Adipose tissue (tissue), 3 donors: ENCODE data around the gene VWA8. TPM values are rescaled to one million over a fixed set of nuclear protein-coding genes. Genes with fewer than 3 reads are reported as not detected.
"Not testable (repeated sequence)": the region's sequence is repeated elsewhere in the genome, so short reads cannot be mapped to it uniquely, and the experiment has no call there.

Experiments used
- H3K27ac ChIP-seq: one replicate; pipeline ENCODE4 v1.5.1; 2013; ENCODE audit warnings: low read depth, low read length
- WGBS, 3 donors: extraction: QIAGEN DNeasy Blood & Tissue Kit; methylation state at CpG; one replicate each; pipeline ENCODE4 v1.1.7; 2013; 5-methylcytosine and 5-hydroxymethylcytosine counted together
- polyA plus RNA-seq, 3 donors: library from polyadenylated mRNA; stranded (reverse); fragments of 200-250 nt; gene quantifications; one replicate each; pipeline ENCODE4 v1.2.3, GENCODE V29; 2013
- donor health status: healthy with polysubstance abuse.
- donor health status: Bipolar disorder and iron deficiency.
- donor health status: healthy.

VWA8 gene
- polyA plus RNA-seq, 3 donors: 4.5 to 7.7 (median 5.1) TPM

DNA sequence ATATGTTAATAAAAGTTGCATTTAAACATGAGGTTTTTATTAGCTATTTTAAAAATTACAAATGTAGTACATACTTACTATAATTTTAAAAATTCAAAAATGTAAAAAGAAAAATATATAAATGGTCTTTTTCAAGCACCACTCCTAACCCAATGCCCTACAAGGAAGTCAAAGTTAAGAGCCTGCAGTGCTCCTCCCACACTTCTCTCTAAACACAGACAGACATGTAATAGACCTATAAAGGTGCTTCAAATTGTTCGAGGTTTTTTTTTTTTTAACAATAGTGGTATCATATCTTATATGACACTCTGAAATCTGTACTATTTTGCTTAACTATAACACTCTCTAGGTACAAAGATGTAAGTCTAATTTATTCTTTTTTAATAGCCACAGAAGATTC is 25.4 kb downstream of the VWA8 start:
- WGBS, 3 donors: 77 to 89% (median 79%) methylated on average over 1 of the region's 1 CpG
- H3K27ac ChIP-seq: no peak overlapping the region

DNA sequence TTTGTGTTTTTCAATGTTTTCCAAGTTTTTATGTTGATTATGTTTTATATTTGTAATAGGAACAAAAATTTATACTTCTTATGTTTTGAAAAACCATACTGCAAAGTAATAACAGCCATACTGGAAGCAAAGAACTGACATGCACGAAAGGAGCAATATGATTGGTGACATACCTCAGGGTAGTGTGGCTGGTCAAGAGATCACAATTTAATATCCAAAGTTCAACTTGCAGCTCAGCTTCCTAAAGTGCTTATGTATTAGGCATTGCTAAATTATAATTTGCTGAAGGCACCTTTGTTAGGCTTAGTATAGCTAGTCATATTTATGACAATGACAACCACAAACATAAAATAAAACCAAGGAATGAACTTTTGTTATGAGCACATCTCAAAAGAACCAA is 25.9 kb downstream of the VWA8 start:
- no peak overlapping the region for H3K27ac ChIP-seq

DNA sequence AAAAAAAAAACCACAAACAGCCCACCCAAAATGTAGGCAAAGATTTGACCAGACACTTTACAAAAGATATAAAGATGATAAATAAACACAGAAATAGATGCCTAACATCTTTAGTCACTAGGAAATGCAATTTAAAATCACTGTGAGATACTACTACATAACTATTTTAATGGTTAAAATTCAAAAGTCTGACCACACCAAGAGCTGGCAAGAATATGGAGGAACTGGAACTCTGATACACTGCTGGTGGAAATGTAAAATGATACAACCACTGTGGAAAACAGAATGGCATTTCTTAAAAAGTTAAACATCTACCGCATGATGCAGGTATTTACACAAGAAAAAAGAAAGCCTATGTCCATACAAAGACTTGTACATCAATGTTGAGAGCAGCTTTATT is 26.8 kb downstream of the VWA8 start:
- WGBS, 3 donors: 97 to 100% (median 100%) methylated on average over 1 of the region's 1 CpG
- H3K27ac ChIP-seq: no peak overlapping the region

More for the DNA sequence above, 25.9 kb downstream of the VWA8 start:
- 97 to 100% (median 99%) methylated on average over 1 of the region's 1 CpG for WGBS, 3 donors

DNA sequence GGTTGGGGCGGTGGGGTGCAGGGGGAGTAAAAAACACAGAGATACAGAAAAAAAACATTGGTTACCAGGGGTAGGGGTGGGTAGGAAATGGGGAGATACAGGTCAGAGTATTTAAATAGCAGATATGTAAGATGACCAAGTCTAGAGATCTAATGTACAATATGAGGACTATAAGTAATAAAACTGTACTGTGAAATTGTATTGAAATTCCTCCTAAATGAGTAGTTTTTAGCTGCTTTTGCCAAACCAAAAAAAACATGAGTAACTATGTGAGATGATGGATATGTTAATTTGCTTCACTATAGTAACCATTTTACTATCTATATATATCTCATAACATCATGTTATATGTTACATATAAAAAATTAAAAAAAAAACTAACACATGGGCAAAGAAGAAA is 29.6 kb downstream of the VWA8 start:
- 90 to 100% (median 93%) methylated on average over 1 of the region's 1 CpG for WGBS, 3 donors
- H3K27ac ChIP-seq: no peak overlapping the region

DNA sequence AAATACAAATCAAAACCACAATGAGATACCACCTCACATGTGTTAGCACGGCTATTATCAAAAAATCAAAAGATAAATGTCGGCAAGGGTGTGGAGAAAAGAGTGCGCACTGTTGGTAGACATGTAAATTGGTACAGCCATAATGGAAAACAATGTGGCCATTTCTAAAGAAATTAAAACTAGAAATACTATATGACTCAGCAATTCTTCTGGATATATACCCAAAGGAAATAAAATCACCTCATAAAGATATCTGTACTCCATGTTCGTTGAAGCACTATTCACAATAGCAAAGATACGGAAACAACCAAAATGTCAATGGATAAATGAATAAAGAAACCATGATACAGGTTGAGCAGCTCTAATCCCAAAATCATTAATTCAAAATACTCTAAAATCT is 30.8 kb downstream of the VWA8 start:
- 94 to 98% (median 96%) methylated on average over 5 of the region's 5 CpGs for WGBS, 3 donors
- H3K27ac ChIP-seq: no peak overlapping the region

DNA sequence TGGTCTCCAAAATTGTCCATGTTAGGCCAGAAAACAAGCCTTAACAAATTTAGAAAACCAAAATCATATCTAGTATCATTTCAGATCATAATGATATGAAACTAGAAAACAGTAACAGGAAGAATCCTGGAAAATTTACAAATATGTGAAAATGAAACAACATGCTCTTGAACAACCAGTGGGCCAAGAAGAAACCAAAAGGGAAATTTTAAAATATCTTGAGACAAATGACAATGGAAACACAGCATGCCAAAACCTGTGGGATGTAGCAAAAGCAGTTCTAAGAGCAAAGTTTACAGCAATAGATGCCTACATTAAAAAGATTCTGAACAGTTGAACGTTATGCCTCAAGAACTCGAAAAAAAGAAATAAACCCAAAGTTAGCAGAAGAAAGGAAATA is 32.6 kb downstream of the VWA8 start:
- 47 to 98% (median 49%) methylated on average over 2 of the region's 2 CpGs for WGBS, 3 donors
- no peak overlapping the region for H3K27ac ChIP-seq

DNA sequence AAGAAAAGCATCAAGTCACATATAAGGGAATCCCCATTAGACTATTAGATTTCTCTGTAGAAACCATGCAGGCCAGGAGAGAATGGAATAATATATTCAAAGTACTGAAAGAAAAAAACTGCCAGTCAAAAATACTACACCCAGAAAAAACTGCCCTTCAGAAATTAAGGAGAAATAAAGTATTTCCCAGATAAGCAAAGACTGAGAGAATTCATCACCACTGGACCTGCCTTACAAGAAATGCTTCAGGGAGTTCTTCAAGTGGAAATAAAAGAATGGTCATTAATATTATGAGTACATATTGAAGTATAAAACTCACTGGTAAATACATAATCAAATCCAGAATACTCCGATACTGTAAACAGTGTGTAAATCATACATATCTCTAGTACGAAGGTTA is 35.9 kb downstream of the VWA8 start:
- WGBS, 3 donors: 96 to 99% (median 99%) methylated on average over 2 of the region's 2 CpGs
- no peak overlapping the region for H3K27ac ChIP-seq

DNA sequence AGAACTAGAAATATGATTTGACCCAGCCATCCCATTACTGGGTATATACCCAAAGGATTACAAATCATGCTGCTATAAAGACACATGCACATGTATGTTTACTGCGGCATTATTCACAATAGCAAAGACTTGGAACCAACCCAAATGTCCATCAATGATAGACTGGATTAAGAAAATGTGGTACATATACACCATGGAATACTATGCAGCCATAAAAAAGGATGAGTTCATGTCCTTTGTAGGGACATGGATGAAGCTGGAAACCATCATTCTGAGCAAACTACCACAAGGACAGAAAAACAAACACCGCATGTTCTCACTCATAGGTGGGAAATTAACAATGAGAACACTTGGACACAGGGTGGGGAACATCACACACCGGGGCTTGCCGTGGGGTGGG is 38.0 kb downstream of the VWA8 start:
- H3K27ac ChIP-seq: not testable (repeated sequence)
- 96 to 99% (median 98%) methylated on average over 3 to 4 of the region's 4 CpGs for WGBS, 3 donors

DNA sequence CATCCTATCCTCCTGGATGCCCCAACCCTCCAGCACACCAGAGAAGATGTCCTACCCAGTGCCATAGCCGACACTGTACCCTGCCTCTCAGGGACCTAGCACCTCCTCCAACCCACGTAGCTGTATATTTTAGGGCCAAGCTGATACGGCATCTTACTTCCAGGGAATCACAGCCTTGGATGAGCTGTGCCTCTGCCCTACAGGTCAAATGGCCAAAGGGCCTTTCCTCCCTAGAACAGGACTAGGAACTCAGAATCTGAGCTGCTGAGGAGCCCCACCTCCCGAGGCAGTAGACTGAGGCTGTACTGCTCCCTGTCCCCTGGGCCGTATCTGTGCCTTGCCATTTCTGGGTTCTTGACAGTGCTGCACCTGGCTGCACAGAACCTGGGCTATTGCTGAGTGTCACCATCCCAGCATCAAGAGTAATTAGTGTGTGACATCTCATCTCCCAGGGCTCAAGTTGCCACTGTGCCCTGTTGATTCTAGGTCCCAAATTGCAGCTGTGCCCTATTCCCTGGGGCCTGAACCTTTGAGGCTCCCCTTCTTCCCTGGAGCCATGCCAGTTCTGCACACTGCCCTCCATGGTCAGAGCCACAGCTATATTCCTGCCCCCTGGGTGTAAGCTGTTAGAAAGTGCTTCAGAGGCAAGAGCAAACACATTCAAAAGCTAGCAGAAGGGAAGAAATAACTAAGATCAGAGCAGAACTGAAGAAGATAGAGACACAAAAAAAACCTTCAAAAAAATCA is 41.0 kb downstream of the VWA8 start:
- no peak overlapping the region for H3K27ac ChIP-seq
- WGBS, 3 donors: 75 to 95% (median 92%) methylated on average over 5 of the region's 5 CpGs

DNA sequence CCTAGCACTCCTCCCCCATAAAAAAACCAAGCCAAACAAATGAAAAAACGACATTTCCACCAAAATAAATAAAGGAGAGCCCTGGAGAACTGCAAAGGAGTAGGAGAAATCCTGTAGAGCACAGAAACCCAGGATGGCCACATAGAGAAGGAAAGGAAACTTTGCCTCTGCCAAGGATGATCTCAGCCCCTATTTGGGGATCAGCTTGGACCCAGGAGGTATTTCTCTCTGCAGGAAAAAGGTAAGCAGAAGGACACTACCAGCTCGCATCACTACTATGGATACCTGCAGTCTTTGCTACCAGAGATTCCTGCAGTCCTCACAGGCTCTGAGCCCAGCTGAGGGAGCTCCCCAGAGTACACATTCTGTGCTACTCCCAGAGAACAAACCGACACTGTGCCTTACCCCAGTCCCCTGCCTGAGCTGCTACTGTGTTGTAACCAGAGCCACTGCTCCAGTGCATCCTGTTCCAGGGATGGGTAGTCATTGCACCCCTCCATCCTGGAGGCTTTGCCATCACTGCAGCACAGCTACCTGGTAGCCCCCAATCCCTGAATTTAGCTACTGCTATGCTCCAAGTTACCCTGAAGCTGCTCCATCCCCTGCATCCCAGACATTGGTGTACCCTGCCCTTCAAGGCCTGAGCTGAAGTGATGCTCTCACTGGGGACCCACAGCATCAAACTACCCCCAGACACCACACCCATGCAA is 41.7 kb downstream of the VWA8 start:
- 48 to 61% (median 52%) methylated on average over 3 of the region's 3 CpGs for WGBS, 3 donors
- H3K27ac ChIP-seq: no peak overlapping the region

DNA sequence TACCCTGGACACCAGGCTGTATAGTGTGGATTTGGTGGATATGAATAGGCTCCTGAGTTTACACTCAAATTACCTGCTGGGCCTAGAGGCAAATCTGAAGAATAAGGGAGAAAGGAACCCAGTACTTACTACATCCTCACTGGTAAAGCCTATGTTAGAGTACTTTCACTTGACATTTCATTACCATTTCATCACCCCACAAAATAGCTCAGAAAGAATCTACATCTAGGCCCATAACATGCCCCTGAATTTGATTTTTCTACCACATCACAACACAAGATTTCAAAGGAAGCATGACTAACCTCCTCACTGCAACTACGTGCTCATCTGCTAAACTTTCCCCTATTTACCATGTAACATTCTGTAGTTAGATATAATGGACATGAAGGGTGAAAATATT is 43.3 kb downstream of the VWA8 start:
- no peak overlapping the region for H3K27ac ChIP-seq
- WGBS, 3 donors: 64 to 100% (median 70%) methylated on average over 1 of the region's 1 CpG

DNA sequence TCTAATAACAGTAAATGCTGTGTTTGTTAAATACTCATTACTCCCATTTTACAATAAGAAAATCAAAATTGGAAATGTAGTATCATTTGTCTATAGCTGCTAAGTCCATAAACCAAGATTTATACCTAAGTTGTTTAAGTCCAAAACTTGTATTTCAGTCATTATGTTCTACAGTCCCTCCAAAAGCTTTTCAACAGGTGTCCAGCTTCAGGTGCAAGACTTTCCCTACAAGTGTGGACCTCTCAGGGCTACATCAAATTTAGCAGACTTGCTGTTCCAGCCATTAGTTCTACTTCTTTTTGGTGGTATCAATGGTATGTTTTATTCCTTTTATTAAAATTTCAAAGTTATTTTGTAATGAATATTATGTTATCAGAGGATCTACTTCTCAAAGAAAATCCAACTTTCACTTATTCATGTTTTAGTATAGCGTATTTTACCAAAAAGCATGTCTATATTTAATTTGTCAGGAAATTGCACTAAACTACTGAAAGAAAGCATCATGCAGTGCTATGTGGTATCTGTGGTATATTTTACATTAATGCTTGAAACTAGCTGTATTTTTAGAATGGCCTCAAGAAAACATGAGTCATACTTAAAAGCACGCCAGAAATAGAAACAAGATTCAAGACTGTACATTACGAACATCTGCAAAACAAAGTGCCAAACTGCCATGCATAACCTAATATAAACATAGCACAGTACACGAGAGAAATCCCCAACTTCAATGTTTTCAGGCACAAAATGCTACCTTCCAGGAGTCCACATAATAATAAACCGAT is 44.5 kb downstream of the VWA8 start:
- H3K27ac ChIP-seq: no peak overlapping the region
- WGBS, 3 donors: 37 to 62% (median 46%) methylated on average over 5 of the region's 5 CpGs

DNA sequence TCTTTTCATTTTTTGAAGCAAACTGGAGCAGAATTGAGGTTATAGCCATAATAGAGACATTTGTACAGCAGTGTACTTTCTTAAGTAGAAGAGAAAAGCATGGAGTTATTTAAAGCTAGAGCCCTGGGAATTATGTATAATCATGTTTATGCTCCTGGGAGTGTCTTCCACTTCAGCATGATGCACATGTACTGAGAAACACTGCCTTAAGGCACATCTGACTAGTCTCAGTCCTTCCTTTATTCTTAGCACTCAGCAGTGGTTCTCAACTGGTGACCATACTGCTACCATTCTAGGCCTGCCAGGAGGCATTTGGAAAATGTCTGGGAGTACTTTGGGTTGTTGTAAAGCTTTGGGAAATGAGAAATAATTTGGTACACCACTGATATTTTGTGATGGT is 45.8 kb downstream of the VWA8 start:
- no peak overlapping the region for H3K27ac ChIP-seq

DNA sequence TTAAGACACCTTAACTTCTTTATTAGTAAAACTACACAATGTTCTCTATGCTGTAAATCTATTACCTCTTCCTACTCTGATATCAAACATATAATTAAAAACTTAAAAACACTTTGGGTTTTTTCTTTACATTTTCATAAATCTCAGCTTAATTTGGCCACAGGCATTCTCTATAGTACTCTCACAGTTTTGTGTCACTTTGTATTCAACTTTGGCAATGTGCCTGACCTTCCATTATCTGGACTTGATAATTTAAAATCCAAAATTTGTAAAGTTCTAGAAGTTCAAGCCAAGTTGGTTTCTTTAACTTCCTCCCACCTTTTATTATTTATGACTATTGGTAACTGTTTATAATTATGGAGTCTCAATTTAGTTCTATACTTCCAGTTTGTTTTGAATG is 46.4 kb downstream of the VWA8 start:
- no peak overlapping the region for H3K27ac ChIP-seq

DNA sequence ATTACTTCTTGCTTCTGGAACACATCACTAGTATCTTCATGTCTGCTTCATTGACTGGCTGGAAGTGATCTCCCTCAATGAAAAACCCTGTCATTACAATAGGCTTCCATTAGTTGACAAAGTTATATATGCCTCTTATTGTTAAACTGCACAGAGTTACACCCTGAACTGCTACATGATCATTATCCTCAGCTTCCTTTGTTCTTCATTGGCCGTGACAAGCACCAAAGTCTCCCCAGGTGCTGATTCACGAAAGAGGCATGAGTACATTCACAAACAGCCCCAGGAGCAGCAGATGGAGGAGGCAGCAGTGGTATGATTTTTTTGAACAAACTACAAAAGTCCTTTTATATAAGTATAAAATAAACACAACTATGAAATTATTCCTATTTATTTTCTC is 51.4 kb downstream of the VWA8 start:
- no peak overlapping the region for H3K27ac ChIP-seq
- WGBS, 3 donors: 88 to 97% (median 92%) methylated on average over 2 of the region's 2 CpGs

DNA sequence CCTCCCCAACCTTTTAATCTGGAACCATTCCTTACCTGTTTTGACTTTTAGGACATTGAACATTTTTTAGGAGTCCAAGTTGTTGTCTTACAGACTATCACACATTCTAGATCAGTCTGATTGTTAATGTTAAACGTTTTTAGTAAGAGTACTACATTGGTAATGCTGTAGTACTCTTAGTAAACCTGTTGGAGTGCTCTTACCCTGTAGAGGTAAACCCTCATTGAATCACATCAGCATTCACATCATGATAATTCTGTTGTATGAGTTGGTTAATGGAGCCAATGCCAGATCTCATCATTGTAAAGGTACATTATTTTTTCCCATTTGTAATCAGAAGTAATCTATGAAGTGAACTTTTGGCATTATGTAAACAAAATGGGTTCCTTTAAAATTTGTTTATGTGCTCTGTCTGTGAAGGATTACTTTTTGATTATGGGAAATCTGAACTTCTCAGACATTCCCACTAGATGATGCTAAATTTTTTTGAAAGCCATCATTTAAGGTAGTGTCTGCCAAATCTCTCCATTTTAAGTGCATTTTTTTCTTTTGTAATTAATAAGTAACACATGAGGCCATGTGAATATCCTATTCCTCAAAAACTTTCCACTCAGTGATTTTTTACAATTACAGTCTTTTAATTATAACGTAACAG is 55.2 kb downstream of the VWA8 start:
- WGBS, 3 donors: 46 to 52% (median 48%) methylated on average over 2 of the region's 2 CpGs
- no peak overlapping the region for H3K27ac ChIP-seq

DNA sequence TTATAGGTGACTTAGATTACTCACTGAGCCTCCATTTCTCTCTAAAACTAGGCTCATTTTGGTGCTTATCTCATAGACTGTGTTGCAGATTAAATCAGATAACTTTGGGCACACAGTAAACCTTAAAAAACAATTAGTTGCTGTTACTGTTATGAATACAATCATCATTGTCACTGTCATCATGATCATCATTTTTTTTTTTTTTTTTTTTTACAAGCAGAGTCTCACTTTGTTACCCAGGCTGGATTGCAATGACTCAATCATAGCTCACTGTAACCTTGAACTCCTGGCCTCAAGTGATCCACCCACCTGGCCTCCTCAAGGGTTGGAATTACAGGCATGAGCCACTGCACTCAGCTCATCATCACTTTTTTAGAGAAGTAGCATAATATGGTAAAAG is 60.0 kb downstream of the VWA8 start:
- H3K27ac ChIP-seq: no peak overlapping the region

DNA sequence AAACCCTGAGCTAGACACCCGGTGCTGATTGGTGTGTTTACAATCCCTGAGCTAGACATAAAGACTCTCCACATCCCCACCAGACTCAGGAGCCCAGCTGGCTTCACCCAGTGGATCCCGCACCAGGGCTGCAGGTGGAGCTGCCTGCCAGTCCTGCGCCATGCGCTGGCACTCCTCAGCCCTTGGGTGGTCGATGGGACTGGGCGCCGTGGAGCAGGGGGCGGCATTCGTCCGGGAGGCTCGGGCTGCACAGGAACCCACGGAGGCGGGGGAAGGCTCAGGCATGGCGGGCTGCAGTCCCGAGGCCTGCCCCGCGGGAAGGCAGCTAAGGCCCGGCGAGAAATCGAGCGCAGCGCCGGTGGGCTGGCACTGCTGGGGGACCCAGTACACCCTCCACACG is 62.5 kb downstream of the VWA8 start:
- 98 to 99% (median 99%) methylated on average over 10 to 14 of the region's 24 CpGs for WGBS, 3 donors
- H3K27ac ChIP-seq: not testable (repeated sequence)

DNA sequence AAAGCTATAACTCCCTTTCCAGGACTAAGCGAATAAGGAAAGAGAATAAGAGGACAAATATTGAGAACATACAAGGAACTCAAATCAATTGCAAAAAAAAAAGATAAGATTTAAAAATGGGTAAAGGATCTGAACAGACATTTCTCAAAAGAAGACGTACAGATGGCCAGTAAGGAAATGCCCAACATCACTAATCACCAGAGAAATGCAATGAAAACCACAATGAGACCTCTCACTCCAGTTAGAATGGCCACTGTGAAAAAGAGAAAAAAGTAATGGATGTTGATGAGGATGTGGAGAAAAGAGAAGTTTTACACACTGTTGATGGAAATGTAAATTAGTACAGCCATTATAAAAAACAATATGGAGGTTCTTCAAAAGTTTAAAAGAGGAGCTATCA is 63.8 kb downstream of the VWA8 start:
- WGBS, 3 donors: 93 to 97% (median 96%) methylated on average over 2 of the region's 2 CpGs
- no peak overlapping the region for H3K27ac ChIP-seq
